GM21447 (cell line): ENCODE data around the gene GMEB2.
"Not testable (repeated sequence)": the region's sequence is repeated elsewhere in the genome, so short reads cannot be mapped to it uniquely, and the experiment has no call there.

ENCODE experiments used
- ATAC-seq: cut with Tn5 transposase; IDR thresholded peaks from one replicate; pipeline ENCODE4 v1.9.1; 2021; ENCODE audit not compliant: unreplicated experiment

The GMEB2 gene

DNA sequence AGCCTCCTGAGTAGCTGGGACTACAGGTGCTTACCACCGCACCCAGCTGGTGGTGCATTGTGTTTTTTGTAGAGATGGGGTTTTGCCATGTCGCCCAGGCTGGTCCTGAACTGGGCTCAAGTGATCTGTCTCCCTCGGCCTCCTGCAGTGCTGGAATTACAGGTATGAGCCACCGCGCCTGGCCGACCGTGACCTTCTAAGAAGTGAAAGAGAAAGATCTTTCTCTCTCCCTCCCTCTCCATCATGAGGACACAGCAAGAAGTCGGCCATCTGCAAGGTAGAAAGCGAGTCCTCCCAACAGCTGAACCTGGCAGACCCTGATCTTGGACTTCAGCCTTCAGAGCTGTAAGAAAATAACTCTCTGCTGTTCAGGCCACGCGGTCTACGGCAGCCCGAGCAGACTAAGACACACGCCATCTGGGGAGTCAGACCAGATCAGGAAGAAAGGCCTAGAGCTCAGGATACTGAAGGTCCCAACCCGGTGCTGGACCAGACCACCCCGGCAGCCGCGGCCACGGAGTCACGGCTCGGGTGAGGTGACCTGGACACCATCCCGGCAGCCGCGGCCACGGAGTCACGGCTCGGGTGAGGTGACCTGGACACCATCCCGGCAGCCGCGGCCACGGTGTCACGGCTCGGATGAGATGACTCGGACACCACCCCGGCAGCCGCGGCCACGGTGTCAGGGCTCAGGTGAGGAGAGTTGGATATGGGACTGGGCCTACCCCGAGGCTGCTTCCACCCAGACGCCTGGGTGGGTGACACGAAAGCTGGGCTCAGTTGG, 9.6 kb downstream of the GMEB2 start:
- no peak for ATAC-seq

GRCh38 chr20:63613863-63614594, 12.9 kb downstream of the GMEB2 start:
- not testable (repeated sequence) for ATAC-seq

GRCh38 chr20:63612276-63612931, 14.5 kb downstream of the GMEB2 start:
- no peak for ATAC-seq

- no peak for ATAC-seq
These were observed 15.3 kb downstream of the GMEB2 start for GRCh38 chr20:63611646-63612045.

- no peak for ATAC-seq
These were observed 16.1 kb downstream of the GMEB2 start for GRCh38 chr20:63610581-63611435.

DNA sequence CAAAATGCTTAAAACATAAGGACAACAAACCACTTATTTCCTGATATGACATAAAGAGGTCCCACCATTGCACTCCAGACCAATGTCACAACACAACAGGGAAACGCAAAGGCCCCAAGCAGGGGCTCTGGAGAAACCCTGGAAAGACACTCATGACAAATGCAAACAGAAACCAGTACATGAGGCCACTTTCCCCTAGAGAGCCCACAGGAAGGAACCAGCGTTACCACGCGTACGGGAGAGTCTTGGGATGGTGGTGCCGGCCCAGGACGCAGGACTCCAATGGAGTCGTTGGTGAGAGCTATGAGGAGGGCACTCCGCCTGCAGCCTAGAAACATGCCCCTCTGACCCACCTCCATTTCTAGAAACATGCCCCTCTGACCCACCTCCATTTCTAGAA, 20.2 kb downstream of the GMEB2 start:
- ATAC-seq: no peak

- no peak for ATAC-seq
These were observed 24.6 kb downstream of the GMEB2 start for GRCh38 chr20:63602321-63602720.

DNA sequence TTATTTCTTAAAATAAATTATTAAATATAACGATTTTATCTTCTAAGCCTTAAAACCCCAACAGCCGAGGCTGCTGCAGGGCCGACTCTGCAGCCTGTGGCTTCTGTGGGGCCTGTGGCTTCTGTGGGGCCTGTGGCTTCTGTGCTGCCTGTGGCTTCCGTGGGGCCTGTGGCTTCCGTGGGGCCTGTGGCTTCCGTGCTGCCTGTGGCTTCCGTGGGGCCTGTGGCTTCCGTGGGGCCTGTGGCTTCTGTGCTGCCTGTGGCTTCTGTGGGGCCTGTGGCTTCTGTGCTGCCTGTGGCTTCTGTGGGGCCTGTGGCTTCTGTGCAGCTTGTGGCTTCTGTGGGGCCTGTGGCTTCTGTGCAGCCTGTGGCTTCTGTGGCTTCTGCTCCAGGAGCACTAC, 25.2 kb downstream of the GMEB2 start:
- not testable (repeated sequence) for ATAC-seq

- ATAC-seq: no peak
These were observed 27.4 kb downstream of the GMEB2 start for GRCh38 chr20:63599396-63600050.

GRCh38 chr20:63598479-63599395, 28.2 kb downstream of the GMEB2 start:
- ATAC-seq: no peak

DNA sequence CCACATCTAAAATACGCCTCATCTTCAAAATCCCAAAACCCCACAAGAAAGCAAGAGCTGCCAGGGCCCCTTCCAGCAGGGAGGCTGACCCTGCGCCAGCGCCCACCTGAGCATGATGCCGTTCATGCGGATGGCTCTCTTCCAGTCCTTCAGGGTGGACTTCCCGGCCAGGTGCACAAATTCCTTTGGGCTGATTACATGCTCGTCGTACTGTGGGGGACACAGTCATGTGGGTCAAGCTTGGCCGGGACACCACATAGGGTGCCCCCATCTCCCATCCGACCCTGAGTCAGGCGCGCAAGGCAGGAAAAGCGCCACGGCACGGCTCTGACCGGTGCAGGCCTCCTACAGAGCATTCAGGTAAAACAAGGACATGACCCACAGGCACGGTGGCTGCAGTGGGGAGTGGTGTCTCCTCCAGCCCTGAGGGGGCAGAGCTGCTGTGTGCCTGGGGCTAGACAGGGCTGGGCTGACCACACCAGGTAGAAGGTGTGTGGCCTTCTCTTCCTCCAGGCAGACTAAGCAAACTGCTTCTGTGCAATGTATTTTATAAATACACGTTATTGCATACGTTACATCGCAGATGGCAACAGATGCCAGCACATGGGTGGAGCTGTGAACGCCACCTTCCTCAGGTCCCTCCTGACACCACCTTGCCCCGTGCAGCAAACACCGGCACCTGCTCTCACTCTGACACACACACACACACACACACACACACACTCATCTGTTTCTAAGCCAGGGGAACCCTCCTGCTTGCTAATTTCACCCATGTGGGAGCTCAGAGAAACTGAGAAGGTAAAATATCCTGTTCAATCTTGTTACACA, 29.0 kb downstream of the GMEB2 start:
- ATAC-seq: no peak

GRCh38 chr20:63596423-63596822, 30.5 kb downstream of the GMEB2 start:
- no peak for ATAC-seq

DNA sequence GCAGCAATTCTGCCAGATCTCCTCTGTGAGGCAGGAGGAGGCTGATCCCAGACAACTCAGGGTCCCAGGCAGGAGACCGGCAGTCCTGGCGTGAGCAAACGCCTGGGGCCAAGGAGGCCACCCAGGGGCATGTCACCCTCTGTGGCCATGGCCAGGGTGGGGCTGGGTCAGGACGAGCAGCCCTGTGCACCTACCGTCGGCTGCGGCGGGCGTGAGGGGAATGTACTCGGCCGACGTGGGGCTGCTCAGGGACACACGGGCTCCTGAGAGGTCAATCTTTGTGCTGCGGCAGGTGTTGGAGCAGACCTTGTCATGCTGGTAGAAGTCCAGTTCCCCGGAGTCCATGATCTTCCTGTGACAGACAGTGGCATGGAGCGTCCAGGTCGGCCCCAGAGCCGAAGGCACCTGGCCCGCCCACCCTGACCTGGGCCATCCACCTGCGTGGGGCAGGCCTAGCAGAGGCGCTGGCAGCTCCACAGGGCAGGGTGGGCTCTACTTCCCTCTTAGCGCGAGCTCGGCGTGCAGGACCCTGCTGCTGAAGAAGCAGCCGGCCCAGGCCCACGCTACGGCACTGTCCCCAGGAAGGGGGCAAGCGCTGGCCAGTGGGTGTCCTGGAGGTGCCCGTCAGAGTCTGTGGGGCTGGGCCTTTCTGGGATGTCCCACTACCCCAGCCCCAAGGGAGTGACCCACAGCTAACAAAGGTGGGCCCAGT, 31.3 kb downstream of the GMEB2 start:
- ATAC-seq: no peak

DNA sequence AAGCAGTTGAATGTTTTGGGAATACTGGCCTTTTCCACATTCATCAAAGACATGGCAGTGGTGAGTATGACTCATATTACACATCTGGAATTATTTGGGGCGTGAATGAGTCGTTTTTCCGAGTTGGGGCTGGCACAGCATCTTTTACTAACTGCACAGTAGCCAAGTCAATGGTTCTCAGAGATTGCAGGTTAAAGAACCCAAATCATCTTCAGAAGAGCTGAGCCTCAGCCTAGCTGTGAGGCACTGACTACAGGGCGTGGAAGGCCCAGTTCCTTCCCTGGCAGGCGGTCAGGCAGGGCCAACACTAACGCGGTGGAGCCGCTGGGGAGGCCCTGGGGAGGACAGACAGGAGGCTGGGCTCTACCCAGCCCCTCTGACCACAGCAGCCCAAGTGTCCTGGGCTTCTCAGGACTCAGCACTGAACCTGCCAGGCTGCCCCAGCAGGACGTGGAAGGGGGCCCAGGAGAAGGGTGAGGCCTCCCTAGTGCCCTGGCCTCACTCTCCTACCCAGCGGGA, 32.8 kb downstream of the GMEB2 start:
- no peak for ATAC-seq

DNA sequence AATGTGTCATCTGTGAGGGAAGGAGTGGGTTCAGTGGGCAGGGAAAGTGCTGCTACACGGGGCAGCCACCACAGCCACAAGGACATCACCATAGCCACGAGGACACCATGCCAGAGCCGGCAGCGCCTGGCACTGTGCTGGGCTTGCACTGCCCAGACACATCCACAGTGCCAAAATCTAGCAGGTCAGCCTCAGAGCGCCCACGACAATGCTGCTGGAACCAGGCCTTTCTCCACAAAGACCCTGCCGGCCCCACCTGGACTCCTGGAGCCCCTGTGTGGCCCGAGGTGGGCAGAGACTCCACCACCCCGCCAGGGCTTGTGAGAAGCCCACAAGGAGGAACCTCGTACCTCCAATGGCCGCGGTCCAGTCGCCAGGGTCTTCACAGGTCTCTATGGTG, 34.2 kb downstream of the GMEB2 start:
- ATAC-seq: no peak

DNA sequence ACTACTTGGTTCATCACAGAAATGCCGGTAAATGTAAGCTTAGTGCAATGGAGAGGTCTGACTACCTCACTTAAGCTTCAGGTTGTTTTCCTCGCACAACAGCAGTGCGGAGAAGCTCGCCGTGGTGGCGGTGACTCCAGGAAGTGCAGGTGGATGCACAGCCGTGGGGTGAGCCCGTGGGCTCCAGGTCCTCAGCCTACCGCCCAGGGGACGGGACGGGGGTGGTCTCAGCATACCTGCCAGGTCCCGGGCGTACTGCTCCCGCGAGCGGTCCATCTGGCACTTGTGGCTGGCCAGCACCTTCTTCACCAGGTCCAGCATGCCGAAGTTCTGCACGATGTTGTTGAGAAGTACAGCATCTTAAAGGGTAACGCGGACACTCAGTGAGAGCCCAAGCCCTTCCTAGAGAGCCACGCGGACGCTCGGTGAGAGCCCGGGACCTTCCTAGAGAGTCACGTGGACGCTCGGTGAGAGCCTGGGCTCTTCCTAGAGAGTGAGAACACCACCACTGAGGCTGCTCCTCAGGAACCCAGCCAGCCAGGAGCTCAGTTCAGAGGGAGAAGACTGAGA, 35.0 kb downstream of the GMEB2 start:
- no peak for ATAC-seq

GRCh38 chr20:63591147-63591533, 35.8 kb downstream of the GMEB2 start:
- no peak for ATAC-seq
